Neural progenitor cell (in vitro differentiated cells): ENCODE data around the gene SPIRE2. TPM values are rescaled to one million over a fixed set of nuclear protein-coding genes. Genes with fewer than 3 reads are reported as not detected.

Experiments used
- DNase-seq: peaks from one replicate; pipeline ENCODE4 v3.0.0-alpha.2; 2016; ENCODE audit warnings: low spot score
- H2AFZ ChIP-seq: fragments of 200-600 bp; sonication (generic); replicated peaks from 2 replicates; pipeline ENCODE4 v1.6.1; 2016; ENCODE audit warnings: antibody characterized with exemption
- H3F3A ChIP-seq: fragments of 200-600 bp; sonication (generic); 2 replicates; pipeline ENCODE4 v1.6.1; 2016; ENCODE audit warnings: antibody characterized with exemption, low read depth
- H3K27ac ChIP-seq: fragments of 200-600 bp; sonication (generic); 2 replicates; pipeline ENCODE4 v1.5.1; 2016; ENCODE audit warnings: mild to moderate bottlenecking
- H3K27me3 ChIP-seq: fragments of 200-600 bp; sonication (generic); 2 replicates; pipeline ENCODE4 v1.6.1; 2016; ENCODE audit warnings: mild to moderate bottlenecking, moderate library complexity
- H3K36me3 ChIP-seq: fragments of 200-600 bp; sonication (generic); 2 replicates; pipeline ENCODE4 v1.5.1; 2016
- H3K4me1 ChIP-seq: fragments of 200-600 bp; sonication (generic); 2 replicates; pipeline ENCODE4 v1.6.1; 2016; ENCODE audit warnings: mixed run types
- H3K4me2 ChIP-seq: fragments of 200-600 bp; sonication (generic); 2 replicates; pipeline ENCODE4 v1.6.1; 2016
- H3K4me3 ChIP-seq: fragments of 200-600 bp; sonication (generic); 2 replicates; pipeline ENCODE4 v1.5.1; 2016
- H3K79me2 ChIP-seq: fragments of 200-600 bp; sonication (generic); 2 replicates; pipeline ENCODE4 v1.6.1; 2016; ENCODE audit warnings: low read depth
- H3K9ac ChIP-seq: fragments of 200-600 bp; sonication (generic); 2 replicates; pipeline ENCODE4 v1.6.1; 2016
- H3K9me3 ChIP-seq: fragments of 200-600 bp; sonication (generic); 2 replicates; pipeline ENCODE4 v1.5.1; 2016; ENCODE audit warnings: low read depth
- H4K20me1 ChIP-seq: fragments of 200-600 bp; sonication (generic); 2 replicates; pipeline ENCODE4 v1.6.1; 2016; ENCODE audit warnings: low read depth
- H3K27ac Mint-ChIP-seq: 3 replicates; pipeline ENCODE4 v1.8.0; 2021; ENCODE audit warnings: mixed read lengths
- H3K27me3 Mint-ChIP-seq: 2 replicates; pipeline ENCODE4 v1.8.0; 2022; ENCODE audit warnings: low read depth, mild to moderate bottlenecking, inconsistent platforms, moderate library complexity, mixed read lengths; ENCODE audit not compliant: insufficient read depth
- H3K36me3 Mint-ChIP-seq: 3 replicates; pipeline ENCODE4 v1.8.0; 2021; ENCODE audit warnings: mixed read lengths
- H3K4me1 Mint-ChIP-seq: 3 replicates; pipeline ENCODE4 v1.8.0; 2021; ENCODE audit warnings: mixed read lengths
- H3K4me3 Mint-ChIP-seq: 3 replicates; pipeline ENCODE4 v1.8.0; 2021; ENCODE audit warnings: mild to moderate bottlenecking, moderate library complexity, mixed read lengths
- H3K9me3 Mint-ChIP-seq: 3 replicates; pipeline ENCODE4 v1.8.0; 2020; ENCODE audit warnings: mixed read lengths
- CTCF ChIP-seq: fragments of 200-600 bp; sonication (generic); IDR thresholded peaks from 2 replicates; pipeline ENCODE4 v1.5.1; 2017; ENCODE audit warnings: antibody characterized with exemption, mild to moderate bottlenecking
- EZH2 ChIP-seq: fragments of 200-600 bp; sonication (generic); IDR thresholded peaks from 2 replicates; pipeline ENCODE4 v1.6.1; 2017; ENCODE audit warnings: antibody characterized with exemption, mild to moderate bottlenecking, moderate library complexity
- EZH2phosphoT487 ChIP-seq: fragments of 200-600 bp; sonication (generic); IDR thresholded peaks from 2 replicates; pipeline ENCODE4 v1.6.1; 2017; ENCODE audit warnings: antibody characterized with exemption
- total RNA-seq: library from RNA; depleted of rRNA; stranded (reverse); fragments of >200 nt; gene quantifications from 2 replicates; pipeline ENCODE4 v1.2.3, GENCODE V29; 2015; ENCODE audit warnings: low replicate concordance

SPIRE2 gene
- total RNA-seq, 1 donor from 2014 or later, result 6.5 TPM

- TF ChIP-seq EZH2, result no peak
- TF ChIP-seq CTCF, result no peak
- no peak for TF ChIP-seq EZH2phosphoT487
- Histone ChIP-seq H3K9me3 (no peaks in the 10 kb centered on the region), H3F3A (peaks cover 27% of the 10 kb centered on the region), H3K4me3 (no peak overlapping the region), H3K9ac (no peak overlapping the region), H3K79me2 (no peaks in the 10 kb centered on the region), H3K4me2 (peak overlapping the region; percentile 83), H3K27ac (no peak overlapping the region), H3K27me3 (no peaks in the 10 kb centered on the region), H3K4me1 (peaks cover 12% of the 10 kb centered on the region), H2AFZ (no peak overlapping the region), H3K36me3 (no peaks in the 10 kb centered on the region), H4K20me1 (peaks cover 29% of the 10 kb centered on the region)
- DNase-seq, result no peak
- Mint-ChIP-seq H3K27me3 (peaks cover 8% of the 10 kb centered on the region), H3K27ac (no peak overlapping the region), H3K4me3 (peak overlapping the region; percentile 87), H3K36me3 (peaks cover 4% of the 10 kb centered on the region), H3K9me3 (no peaks in the 10 kb centered on the region), H3K4me1 (peaks cover 34% of the 10 kb centered on the region)
Observed at GRCh38 chr16:89826531-89827382, 1.5 kb upstream of the SPIRE2 start.

- Mint-ChIP-seq H3K36me3 (peaks cover 7% of the 10 kb centered on the region), H3K9me3 (no peaks in the 10 kb centered on the region), H3K27ac (no peak overlapping the region), H3K4me1 (peaks cover 26% of the 10 kb centered on the region), H3K27me3 (peaks cover 12% of the 10 kb centered on the region), H3K4me3 (peak overlapping the region; percentile 87)
- Histone ChIP-seq H3K4me1 (peaks cover 4% of the 10 kb centered on the region), H3K27ac (no peak overlapping the region), H3K36me3 (no peaks in the 10 kb centered on the region), H3K4me2 (peak overlapping the region; percentile 83), H3K27me3 (no peaks in the 10 kb centered on the region), H3K9me3 (no peaks in the 10 kb centered on the region), H3F3A (peaks cover 27% of the 10 kb centered on the region), H4K20me1 (peaks cover 28% of the 10 kb centered on the region), H3K79me2 (no peaks in the 10 kb centered on the region), H3K4me3 (peak overlapping the region; percentile 67), H3K9ac (no peak overlapping the region), H2AFZ (peak overlapping the region; percentile 59)
- TF ChIP-seq CTCF, result no peak
- no peak for TF ChIP-seq EZH2phosphoT487
- no peak for TF ChIP-seq EZH2
- DNase-seq, result peak; percentile 74
Observed at GRCh38 chr16:89827383-89828198, 684 bp upstream of the SPIRE2 start.

- no peak for DNase-seq
- Histone ChIP-seq H3K27ac (no peak overlapping the region), H3K79me2 (no peaks in the 10 kb centered on the region), H3F3A (peaks cover 27% of the 10 kb centered on the region), H2AFZ (no peak overlapping the region), H3K4me1 (no peaks in the 10 kb centered on the region), H4K20me1 (peaks cover 22% of the 10 kb centered on the region), H3K4me2 (peak overlapping the region; percentile 93), H3K27me3 (no peaks in the 10 kb centered on the region), H3K9me3 (no peaks in the 10 kb centered on the region), H3K9ac (no peak overlapping the region), H3K36me3 (no peaks in the 10 kb centered on the region), H3K4me3 (peak overlapping the region; percentile 68)
- H3K27me3 Mint-ChIP-seq, result peaks cover 12% of the 10 kb centered on the region
- H3K36me3 Mint-ChIP-seq, result peaks cover 8% of the 10 kb centered on the region
- TF ChIP-seq EZH2phosphoT487 (no peak), EZH2 (no peak), CTCF (no peak)
- H3K27ac Mint-ChIP-seq, result peak overlapping the region; percentile 87
- H3K4me1 Mint-ChIP-seq, result peaks cover 14% of the 10 kb centered on the region
- H3K9me3 Mint-ChIP-seq, result no peaks in the 10 kb centered on the region
- peak overlapping the region; percentile 94 for H3K4me3 Mint-ChIP-seq
Observed at GRCh38 chr16:89828870-89829629, 775 bp downstream of the SPIRE2 start.
